ENCODE data around the gene SERTM2. TPM values are rescaled to one million over a fixed set of nuclear protein-coding genes. Genes with fewer than 3 reads are reported as not detected.

SERTM2 gene
- 0.05 TPM in 1 of 2 replicates, not detected in the other for total RNA-seq (2014; rRNA removed; shearing (Covaris generic))

GRCh38 chrX:111511477-111511876 lies at the start of gene SERTM2:
Gene SERTM2, plus strand, starts transcription at chrX:111511645. Its CDS starts 7,213 bp downstream, at chrX:111518858.
- H3K36me3 ChIP-seq = no peaks in the 10 kb centered on the region
- no peak for DNase-seq (ENCODE audit: low read depth in 1 of 2, low spot score in 2 of 2)
- no peaks in the 10 kb centered on the region for H3K9me3 ChIP-seq (replicated peaks)
- H3K27me3 ChIP-seq (replicated peaks) = no peaks in the 10 kb centered on the region
- no peak within 1 kb of the TSS for H3K4me3 ChIP-seq
- H3K27ac ChIP-seq = no peak within 1 kb of the TSS
- no peaks in the 10 kb centered on the region for H3K4me1 ChIP-seq (replicated peaks)

GRCh38 chrX:111465669-111466068 lies 45.8 kb upstream of the SERTM2 start:
- Histone ChIP-seq H3K4me1 (replicated peaks) (no peaks in the 10 kb centered on the region), H3K4me3 (no peak overlapping the region), H3K36me3 (no peaks in the 10 kb centered on the region), H3K27ac (no peak overlapping the region), H3K9me3 (replicated peaks) (no peaks in the 10 kb centered on the region), H3K27me3 (replicated peaks) (no peaks in the 10 kb centered on the region)
- no peak for DNase-seq (ENCODE audit: low read depth in 1 of 2, low spot score in 2 of 2)

GRCh38 chrX:111467896-111468295 lies 43.5 kb upstream of the SERTM2 start:
- Histone ChIP-seq H3K9me3 (replicated peaks) (no peaks in the 10 kb centered on the region), H3K4me1 (replicated peaks) (no peaks in the 10 kb centered on the region), H3K4me3 (no peak overlapping the region), H3K36me3 (no peaks in the 10 kb centered on the region), H3K27me3 (replicated peaks) (no peaks in the 10 kb centered on the region), H3K27ac (no peak overlapping the region)
- no peak for DNase-seq (ENCODE audit: low read depth in 1 of 2, low spot score in 2 of 2)

GRCh38 chrX:111470681-111471403 lies 40.6 kb upstream of the SERTM2 start:
- no peak overlapping the region for H3K27ac ChIP-seq
- no peaks in the 10 kb centered on the region for H3K36me3 ChIP-seq
- no peak for DNase-seq (ENCODE audit: low read depth in 1 of 2, low spot score in 2 of 2)
- H3K9me3 ChIP-seq (replicated peaks) = no peaks in the 10 kb centered on the region
- no peaks in the 10 kb centered on the region for H3K27me3 ChIP-seq (replicated peaks)
- H3K4me1 ChIP-seq (replicated peaks) = no peaks in the 10 kb centered on the region
- H3K4me3 ChIP-seq = no peak overlapping the region

GRCh38 chrX:111481896-111482295 lies 29.5 kb upstream of the SERTM2 start:
- Histone ChIP-seq H3K27ac (no peak overlapping the region), H3K4me1 (replicated peaks) (no peaks in the 10 kb centered on the region), H3K9me3 (replicated peaks) (no peaks in the 10 kb centered on the region), H3K36me3 (no peaks in the 10 kb centered on the region), H3K4me3 (no peak overlapping the region), H3K27me3 (replicated peaks) (no peaks in the 10 kb centered on the region)
- DNase-seq (ENCODE audit: low read depth in 1 of 2, low spot score in 2 of 2) = no peak

GRCh38 chrX:111483135-111483534 lies 28.3 kb upstream of the SERTM2 start:
- no peaks in the 10 kb centered on the region for H3K27me3 ChIP-seq (replicated peaks)
- no peak for DNase-seq (ENCODE audit: low read depth in 1 of 2, low spot score in 2 of 2)
- H3K27ac ChIP-seq = no peak overlapping the region

DNA sequence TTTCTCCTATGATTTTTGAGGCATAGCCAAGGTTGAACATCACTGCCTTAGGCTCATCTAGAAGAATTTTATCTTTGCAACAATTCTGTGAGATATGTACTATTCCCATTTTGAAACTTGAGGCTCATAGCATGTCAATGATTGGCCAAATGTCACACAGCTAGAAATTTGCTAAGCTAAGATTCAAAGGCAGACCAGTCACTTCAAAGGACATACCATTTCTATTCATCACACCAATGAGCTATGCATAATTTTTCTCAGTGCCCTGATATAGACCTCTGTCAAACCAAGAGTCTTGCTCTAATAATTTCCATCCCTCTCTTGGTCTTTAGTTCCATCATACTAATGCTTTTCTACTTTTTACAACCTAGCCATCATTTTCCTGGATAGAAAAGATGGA lies 27.6 kb upstream of the SERTM2 start:
- Histone ChIP-seq H3K4me3 (no peak overlapping the region), H3K27me3 (replicated peaks) (no peaks in the 10 kb centered on the region), H3K9me3 (replicated peaks) (no peaks in the 10 kb centered on the region), H3K27ac (no peak overlapping the region), H3K4me1 (replicated peaks) (no peaks in the 10 kb centered on the region), H3K36me3 (no peaks in the 10 kb centered on the region)
- DNase-seq (ENCODE audit: low read depth in 1 of 2, low spot score in 2 of 2) = no peak

More at GRCh38 chrX:111483135-111483534, 28.3 kb upstream of the SERTM2 start:
- Histone ChIP-seq H3K36me3 (no peaks in the 10 kb centered on the region), H3K9me3 (replicated peaks) (no peaks in the 10 kb centered on the region), H3K4me1 (replicated peaks) (no peaks in the 10 kb centered on the region), H3K4me3 (no peak overlapping the region)

DNA sequence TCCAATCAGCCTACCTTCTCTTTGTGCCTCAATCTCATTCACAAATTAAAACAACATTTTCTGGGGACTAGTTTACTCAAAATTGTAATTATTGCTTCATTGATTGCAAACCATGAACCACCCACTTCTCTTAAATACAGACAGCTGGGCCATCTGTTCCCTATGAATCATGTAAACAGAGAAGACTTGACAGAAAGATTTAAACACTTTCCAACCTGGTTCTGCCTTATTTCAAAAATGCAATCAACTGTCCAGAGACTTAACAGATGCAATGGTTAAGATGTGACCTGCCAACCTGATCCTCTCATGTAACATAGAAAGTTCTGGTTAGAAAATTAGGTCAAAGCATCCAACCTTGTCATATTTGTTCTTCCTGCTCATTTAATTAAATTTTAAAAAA lies 20.8 kb upstream of the SERTM2 start:
- no peaks in the 10 kb centered on the region for H3K4me1 ChIP-seq (replicated peaks)
- H3K9me3 ChIP-seq (replicated peaks) = no peaks in the 10 kb centered on the region
- no peaks in the 10 kb centered on the region for H3K36me3 ChIP-seq
- no peak overlapping the region for H3K4me3 ChIP-seq
- no peak for DNase-seq (ENCODE audit: low read depth in 1 of 2, low spot score in 2 of 2)
- H3K27me3 ChIP-seq (replicated peaks) = no peaks in the 10 kb centered on the region
- no peak overlapping the region for H3K27ac ChIP-seq

GRCh38 chrX:111492085-111492484 lies 19.4 kb upstream of the SERTM2 start:
- Histone ChIP-seq H3K27ac (no peak overlapping the region), H3K9me3 (replicated peaks) (no peaks in the 10 kb centered on the region), H3K27me3 (replicated peaks) (no peaks in the 10 kb centered on the region), H3K4me3 (no peak overlapping the region), H3K4me1 (replicated peaks) (no peaks in the 10 kb centered on the region), H3K36me3 (no peaks in the 10 kb centered on the region)
- DNase-seq (ENCODE audit: low read depth in 1 of 2, low spot score in 2 of 2) = no peak

DNA sequence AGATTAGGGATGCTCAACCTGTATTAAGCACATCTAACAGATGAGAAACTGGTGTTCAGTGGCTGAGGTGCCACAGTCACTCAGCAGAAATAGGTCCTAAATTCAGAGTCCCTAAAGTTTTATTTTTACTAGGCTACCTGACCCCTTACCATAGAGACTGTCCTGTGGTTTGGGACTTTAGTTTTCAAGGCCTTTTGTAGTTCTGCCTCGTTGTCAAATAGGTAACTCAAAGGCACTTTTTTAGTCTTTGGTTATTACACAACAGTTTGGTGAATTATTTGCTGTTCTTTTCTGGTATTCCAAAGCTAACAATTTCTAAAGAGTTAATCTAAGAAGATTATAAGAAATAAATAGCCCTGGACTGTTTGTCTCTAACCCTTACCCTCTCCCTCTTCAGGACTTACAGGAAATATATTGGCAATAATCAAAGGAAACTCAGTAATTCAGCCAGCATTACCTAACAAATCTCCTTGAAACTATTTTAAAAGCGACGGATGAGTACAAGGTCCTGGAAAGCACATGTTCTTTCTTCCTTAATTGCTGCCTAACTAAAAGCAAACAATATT lies 12.8 kb upstream of the SERTM2 start:
- Histone ChIP-seq H3K36me3 (no peaks in the 10 kb centered on the region), H3K27ac (no peak overlapping the region), H3K27me3 (replicated peaks) (no peaks in the 10 kb centered on the region), H3K4me3 (no peak overlapping the region), H3K4me1 (replicated peaks) (no peaks in the 10 kb centered on the region), H3K9me3 (replicated peaks) (no peaks in the 10 kb centered on the region)
- DNase-seq (ENCODE audit: low read depth in 1 of 2, low spot score in 2 of 2) = no peak

DNA sequence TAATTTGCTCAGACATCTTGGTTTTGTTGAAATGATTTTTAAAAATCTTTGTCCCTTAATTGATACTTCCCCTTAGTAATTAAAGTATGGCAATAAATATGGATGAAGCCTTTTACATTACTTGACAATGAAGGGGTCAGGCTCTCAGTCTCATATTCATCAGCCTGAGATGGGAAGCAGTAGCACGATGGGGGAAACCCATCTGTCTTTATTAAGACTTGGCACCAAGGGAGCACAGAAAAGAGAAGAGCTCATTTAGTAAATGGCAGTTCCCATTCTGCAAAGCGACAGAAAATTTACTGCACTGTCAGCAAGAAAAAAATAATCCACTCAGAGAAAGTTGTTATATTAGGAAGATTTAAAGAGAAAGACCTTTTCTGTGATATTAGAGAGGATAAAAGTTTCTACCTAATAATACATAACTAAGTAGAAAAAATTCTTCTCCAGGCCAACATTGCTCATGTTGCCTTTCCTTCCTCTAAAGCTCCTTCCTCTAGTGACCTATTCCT lies 7.9 kb upstream of the SERTM2 start:
- Histone ChIP-seq H3K9me3 (replicated peaks) (no peaks in the 10 kb centered on the region), H3K27ac (no peak overlapping the region), H3K4me3 (no peak overlapping the region), H3K4me1 (replicated peaks) (no peaks in the 10 kb centered on the region), H3K27me3 (replicated peaks) (no peaks in the 10 kb centered on the region), H3K36me3 (no peaks in the 10 kb centered on the region)
- no peak for DNase-seq (ENCODE audit: low read depth in 1 of 2, low spot score in 2 of 2)

GRCh38 chrX:111504941-111505340 lies 6.5 kb upstream of the SERTM2 start:
- Histone ChIP-seq H3K4me1 (replicated peaks) (no peaks in the 10 kb centered on the region), H3K9me3 (replicated peaks) (no peaks in the 10 kb centered on the region), H3K4me3 (no peak overlapping the region), H3K36me3 (no peaks in the 10 kb centered on the region), H3K27me3 (replicated peaks) (no peaks in the 10 kb centered on the region), H3K27ac (no peak overlapping the region)
- DNase-seq (ENCODE audit: low read depth in 1 of 2, low spot score in 2 of 2) = no peak

DNA sequence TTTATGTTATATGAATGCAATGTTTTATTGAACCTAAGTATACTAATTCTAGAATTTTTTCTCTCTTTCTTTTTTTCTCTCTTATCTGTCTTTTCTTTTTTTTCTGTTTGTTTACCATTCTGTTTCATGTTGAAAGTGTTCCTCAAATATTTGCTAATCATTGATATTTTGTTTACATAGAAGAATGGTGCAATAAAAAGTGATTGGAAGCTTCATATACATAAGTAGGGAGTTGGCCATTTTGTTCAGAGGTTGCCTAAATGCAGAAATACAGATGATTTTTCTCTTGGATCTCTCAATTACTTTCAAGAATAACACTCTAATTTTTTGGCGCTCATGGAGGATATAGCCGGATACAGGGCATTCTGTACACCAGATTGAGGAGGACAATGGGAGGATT lies 5.7 kb upstream of the SERTM2 start:
- H3K27ac ChIP-seq = no peak overlapping the region
- no peak for DNase-seq (ENCODE audit: low read depth in 1 of 2, low spot score in 2 of 2)
- H3K4me1 ChIP-seq (replicated peaks) = no peaks in the 10 kb centered on the region
- H3K9me3 ChIP-seq (replicated peaks) = no peaks in the 10 kb centered on the region
- H3K27me3 ChIP-seq (replicated peaks) = no peaks in the 10 kb centered on the region
- no peak overlapping the region for H3K4me3 ChIP-seq
- H3K36me3 ChIP-seq = no peaks in the 10 kb centered on the region

DNA sequence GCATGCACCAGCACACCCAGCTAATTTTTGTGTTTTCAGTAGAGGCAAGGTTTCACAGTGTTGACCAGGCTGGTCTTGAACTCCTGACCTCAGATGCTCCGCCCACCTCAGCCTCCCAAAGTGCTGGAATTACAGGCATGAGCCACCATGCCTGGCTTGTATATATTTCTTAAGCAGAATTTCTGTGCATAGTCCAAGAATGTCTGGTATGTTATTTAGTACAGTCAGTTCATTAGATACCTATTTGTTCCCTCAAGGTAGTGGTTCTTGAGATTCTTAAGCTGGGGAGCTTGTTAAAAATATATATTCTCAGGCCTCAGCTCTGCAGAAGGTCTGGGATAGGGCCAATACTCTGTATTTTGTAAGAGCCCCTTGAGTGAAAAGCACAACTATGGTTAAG lies 4.6 kb upstream of the SERTM2 start:
- no peaks in the 10 kb centered on the region for H3K4me1 ChIP-seq (replicated peaks)
- no peak overlapping the region for H3K27ac ChIP-seq
- H3K9me3 ChIP-seq (replicated peaks) = no peaks in the 10 kb centered on the region
- peak in 1 of 2 experiments; percentile 1 for DNase-seq (ENCODE audit: low read depth in 1 of 2, low spot score in 2 of 2)
- H3K4me3 ChIP-seq = no peak overlapping the region
- H3K27me3 ChIP-seq (replicated peaks) = no peaks in the 10 kb centered on the region
- H3K36me3 ChIP-seq = no peaks in the 10 kb centered on the region

Data from SJSA1 (cell line).